Medulla oblongata (tissue), 1 donor: ENCODE results near the gene STK10.

ENCODE experiments used
- DNase-seq: peaks from one replicate; pipeline ENCODE4 v3.0.0-alpha.2; 2015; ENCODE audit errors: extremely low spot score

STK10 gene

DNA sequence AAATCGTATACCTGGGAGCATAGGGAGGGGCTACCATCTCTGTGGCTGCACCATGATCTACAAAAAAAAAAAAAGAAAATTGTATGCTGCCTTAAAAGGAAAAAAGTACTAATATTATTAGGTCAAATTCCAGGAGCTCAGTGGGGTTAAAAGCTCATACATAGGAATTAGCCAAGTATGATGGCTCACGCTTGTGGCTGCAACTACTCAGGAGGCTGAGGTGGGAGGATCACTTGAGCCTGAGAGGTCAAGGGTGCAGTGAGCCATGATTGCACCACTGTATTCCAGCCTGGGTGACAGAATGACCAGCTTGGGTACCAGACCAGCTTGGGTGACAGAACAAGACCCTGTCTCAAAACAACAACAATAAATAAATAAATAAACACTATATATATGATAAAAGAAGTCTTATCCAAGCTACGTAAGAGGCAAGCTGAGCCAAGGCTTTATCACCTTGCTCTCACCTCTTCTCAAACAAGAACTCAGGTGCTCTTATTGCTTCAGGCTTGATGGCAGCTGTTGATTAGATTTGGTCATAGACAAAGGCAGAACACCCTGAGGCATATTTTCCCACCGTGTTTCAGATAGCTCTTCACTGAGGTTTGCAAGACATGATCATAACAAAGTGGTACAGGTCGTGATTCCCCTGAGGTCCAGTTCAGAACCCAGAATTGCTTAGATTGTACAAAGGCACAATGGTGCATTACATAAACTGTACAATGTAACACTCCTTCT is 178.3 kb downstream of the STK10 start:
- no peak for DNase-seq

DNA sequence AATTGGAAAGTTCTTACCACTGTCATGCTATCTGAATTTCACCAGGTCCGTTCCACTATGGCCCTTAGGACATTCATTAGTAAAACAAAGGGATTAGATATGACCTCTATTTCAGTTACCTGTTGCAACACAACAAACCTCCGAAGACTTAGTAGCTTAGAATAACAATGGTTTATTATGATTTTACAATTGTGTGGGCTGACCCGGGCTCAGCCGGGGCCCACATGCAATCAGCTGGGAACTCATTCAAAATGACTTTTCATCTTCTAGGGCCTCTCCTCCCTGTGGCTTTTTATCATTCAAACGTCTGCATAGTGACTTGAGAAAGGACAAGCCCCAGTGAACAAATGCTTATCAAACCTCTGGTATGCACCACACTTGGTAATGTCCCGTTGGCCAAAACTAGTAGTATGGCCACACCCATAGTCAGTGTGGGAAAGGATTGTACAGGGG is 179.3 kb downstream of the STK10 start:
- DNase-seq = no peak

DNA sequence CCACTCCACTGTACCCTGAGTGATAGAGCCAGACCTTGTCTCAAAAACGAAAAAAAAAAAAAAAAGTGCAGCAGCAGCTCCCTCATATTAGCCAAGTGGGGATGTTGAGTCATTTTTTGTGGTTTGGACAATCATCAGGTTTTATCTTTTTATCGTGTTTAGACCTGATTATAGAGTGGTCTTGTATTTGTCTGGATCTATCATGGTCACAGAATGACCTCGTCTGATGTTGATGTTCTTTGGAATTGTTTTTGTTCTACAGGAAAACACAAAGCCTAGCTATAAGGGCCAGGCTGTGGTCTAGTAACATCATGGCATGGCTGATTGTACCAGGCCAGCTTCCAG is 179.9 kb downstream of the STK10 start:
- no peak for DNase-seq

DNA sequence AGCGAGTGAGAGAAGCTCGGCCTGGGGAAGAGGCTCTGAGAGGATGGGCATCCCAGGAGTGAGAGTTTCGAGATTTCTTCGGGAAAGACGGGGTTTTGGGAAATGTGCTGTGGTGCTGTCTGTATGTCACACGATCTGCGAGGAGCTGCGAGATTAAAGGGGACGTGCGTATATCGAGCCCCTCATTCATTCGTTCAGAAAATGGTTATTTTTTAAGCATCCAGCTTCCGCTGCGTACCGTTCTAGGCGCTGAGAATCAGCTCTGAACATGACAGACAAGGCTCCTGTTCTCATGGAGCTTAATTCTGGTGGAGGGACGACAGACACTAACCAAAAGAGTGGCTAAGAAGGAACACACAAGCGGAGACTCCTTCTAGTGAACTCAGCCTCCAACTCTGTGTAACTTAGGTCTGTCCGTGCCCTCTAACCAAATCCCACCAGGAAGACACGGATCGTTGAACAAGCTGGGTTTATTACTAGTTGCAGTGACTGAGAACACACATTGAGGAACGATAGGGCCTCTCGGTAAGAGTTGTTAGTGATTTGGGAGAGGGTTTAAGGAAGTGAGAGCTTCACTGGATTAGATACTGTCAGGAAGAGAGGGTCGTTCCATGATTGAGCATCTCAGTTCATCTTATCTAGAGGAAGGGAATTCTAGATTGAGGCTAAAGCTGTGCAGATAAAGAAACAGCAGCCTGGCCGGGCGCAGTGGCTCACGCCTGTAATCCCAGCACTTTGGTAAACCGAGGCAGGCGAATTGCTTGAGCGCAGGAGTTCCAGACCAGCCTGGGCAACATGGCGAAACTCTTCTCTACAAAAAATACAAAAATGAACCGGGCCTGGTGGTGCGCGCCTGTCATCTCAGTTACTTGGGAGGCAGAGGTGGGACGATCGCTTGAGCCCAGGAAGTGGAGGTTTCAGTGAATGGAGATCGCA is 180.6 kb downstream of the STK10 start:
- peak; percentile 23 for DNase-seq

DNA sequence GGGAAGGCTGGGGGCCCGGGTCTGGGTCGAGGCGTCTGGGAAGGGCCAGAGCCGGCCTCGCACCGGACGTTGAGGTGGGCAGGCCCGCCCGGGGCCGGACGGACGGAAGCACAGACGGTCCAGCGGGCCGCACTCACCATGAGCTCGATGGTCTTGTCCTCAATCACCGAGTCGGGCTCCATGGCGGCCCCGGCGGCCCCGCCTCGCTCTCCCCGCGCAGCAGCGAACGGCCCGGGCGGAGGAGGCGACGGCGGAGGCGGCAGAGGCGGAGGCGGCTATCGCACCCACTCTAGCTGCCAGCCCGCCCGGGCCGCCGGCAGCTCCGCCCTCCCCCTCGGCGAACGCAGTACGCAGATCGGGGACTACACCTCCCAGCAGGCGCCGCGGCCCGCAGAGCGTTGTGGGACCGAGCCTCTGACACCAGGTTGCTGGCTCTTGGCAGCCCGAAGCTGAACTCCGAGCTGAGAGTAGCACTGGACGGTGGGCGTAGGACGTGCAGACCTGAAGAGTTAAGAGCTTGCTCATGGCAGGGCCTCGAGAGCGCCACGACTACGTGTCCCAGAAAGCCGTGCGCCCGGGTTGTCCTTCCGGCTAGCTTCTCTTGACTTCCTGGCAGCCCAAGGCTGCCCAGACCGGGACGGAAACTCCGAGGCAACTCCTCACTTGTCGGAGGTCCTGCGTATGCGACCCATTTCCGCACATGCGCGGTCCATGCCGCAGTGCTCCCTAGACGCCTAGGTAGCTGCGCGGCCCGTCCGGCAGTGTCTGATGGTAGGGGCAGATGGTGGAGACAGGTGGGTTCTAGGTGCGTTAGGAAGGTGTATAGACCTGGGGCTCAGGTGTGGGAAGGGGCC is 181.5 kb downstream of the STK10 start, which contains the start of gene FBXW11:
Gene FBXW11 (minus strand): TSS at position 318 of the 854 bp plus-strand sequence. CDS start 136 bp downstream, at position 182.
- DNase-seq = peak; percentile 98

- peak; percentile 33 for DNase-seq
Measured at GRCh38 chr5:172005708-172006320, 182.2 kb downstream of the STK10 start.

- DNase-seq = peak; percentile 16
Measured at GRCh38 chr5:172004824-172005237, 183.2 kb downstream of the STK10 start.

DNA sequence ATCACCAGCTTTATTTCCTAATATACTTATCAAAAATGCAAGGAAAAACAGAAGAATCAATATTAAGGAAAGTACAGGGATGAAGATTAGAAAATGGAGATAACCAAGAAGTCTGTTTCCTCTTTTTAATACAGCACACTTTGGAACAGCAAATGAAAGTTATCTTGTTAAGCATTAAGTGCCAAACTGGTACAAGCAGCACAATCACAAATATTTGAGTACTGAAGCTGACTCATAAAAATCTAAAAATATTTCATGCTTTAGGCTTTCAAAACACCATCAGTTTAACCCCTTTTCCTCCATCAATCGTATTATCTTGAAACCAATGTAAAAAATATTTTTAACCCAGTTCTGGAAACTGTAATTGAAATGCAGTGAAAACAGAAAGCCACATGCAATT is 184.3 kb downstream of the STK10 start:
- DNase-seq = no peak

DNA sequence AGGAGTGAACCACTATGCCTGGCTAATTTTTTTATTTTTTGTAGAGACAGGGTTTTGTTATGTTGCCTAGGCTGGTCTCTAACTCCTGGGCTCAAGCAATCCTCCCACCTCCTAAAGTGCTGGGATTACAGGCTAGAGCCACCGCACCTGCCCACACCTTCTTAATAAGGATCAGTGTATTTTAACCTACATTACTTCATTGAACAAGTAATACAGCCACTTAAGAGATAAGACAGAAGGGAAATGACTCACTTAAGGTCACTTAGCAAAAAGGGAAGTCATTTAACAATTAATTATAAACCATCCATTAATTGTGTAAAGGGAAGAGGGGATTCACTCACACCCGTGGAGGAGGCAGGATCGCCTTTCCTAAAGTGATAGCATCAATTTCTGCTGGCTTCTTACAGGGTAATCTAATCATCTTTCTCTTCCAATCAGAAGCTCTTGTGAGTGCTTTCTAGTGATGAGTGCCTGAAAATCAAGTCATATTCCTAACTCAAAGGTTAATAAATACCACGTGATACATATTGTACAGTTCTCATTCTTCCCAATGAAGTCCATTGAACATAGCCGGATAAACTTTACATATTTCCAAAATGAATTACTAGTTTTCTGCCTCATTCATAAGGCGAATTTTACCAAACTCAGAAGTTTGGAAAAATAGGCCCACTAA is 185.0 kb downstream of the STK10 start:
- DNase-seq = no peak

DNA sequence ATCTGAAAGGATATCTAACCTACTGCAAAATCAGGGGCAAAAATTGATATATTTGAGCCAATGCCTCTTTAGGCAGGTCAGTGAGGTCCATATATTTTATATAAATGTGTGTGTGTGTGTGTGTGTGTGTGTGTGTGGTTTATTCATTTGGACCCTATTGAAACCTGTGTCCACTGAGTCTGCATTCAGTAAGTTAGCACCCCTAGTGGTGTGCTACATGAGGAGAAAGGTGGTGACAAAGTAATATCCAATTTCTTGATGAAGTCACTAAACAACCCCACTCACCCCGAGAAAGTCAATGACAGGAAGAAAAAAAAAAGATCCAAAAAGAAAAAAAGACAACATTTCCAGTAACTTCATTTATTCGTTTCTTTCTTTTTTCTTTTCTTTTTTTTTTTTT is 185.7 kb downstream of the STK10 start:
- DNase-seq = no peak

DNA sequence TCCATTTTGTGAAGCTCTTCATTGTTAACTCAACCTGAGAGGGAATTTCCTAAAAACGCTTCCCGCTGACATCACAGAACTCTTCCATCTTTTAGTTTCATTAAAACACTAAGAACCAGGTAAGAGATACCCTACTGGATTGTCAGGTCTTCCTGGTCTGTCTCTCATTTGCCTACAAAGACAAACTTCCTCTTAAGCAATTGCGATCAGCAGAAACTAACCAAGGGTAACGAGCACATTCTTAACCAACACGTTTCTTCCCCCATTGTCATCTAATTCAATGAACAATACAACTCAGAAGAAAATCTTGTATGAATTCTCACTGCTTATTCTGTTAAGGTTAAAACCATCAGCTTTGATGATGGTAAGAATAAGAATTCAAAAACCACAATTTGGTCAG is 188.1 kb downstream of the STK10 start:
- DNase-seq = no peak

DNA sequence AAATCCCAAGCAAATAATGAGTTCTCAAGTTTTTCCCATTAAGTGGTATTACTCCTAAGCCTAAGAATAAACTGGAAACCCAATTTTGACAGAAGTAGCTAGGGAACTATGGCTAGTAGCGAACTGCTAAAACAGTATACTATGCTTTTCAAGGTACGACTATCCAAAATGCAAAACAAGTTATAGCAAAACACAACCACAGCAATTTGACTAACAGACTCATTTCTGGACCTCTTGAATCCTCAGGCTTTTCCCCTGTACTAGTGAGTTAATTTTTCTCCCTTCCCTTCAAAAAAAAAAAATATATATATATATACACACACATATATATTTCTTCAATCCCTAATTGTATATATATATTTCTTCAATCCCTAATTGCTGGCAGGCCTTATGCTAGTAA is 188.9 kb downstream of the STK10 start:
- DNase-seq = no peak

- no peak for DNase-seq
Measured at GRCh38 chr5:171997011-171997410, 191.0 kb downstream of the STK10 start.

- no peak for DNase-seq
Measured at GRCh38 chr5:171992813-171993212, 195.2 kb downstream of the STK10 start.

DNA sequence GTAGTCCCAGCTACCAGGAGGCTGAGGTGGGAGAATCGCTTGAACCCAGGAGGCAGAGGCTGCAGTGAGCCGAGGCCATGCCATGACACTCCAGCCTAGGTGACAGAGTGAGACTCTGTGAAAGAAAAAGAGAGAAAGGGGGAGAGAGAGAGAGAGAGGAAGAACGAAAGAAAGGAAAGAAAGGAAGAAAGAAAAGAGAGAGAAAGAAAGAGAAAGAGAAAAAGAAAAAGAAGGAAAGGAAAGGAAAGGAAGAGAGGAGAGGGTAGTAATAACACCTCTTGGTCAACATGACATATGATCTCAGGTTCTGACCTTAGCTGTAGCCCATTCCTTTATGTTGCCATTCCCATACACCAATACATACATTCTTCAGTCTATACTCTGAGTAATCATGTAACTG is 195.7 kb downstream of the STK10 start:
- DNase-seq = no peak
